Fibroblast of lung (primary cell): ENCODE measurements around the gene GTPBP1.

ENCODE experiments used
- EZH2 ChIP-seq: IDR thresholded peaks from 2 replicates; pipeline ENCODE4 v1.5.1; 2012; ENCODE audit warnings: low read length, control low read depth, mild to moderate bottlenecking; ENCODE audit errors: missing control alignments
- TF ChIP-seq, protein P1 (sequence below), 2 donors: IDR thresholded peaks in 1 of 2; conservative IDR thresholded peaks in 1 of 2; 1 replicate in 1 of 2; 2 replicates in 1 of 2; pipeline ENCODE4 v1.5.1; 2011 to 2012; ENCODE audit warnings: low read length in 2 of 2, control low read depth in 1 of 2, inconsistent platforms in 1 of 2, low read depth in 1 of 2, mild to moderate bottlenecking in 1 of 2

DNA sequence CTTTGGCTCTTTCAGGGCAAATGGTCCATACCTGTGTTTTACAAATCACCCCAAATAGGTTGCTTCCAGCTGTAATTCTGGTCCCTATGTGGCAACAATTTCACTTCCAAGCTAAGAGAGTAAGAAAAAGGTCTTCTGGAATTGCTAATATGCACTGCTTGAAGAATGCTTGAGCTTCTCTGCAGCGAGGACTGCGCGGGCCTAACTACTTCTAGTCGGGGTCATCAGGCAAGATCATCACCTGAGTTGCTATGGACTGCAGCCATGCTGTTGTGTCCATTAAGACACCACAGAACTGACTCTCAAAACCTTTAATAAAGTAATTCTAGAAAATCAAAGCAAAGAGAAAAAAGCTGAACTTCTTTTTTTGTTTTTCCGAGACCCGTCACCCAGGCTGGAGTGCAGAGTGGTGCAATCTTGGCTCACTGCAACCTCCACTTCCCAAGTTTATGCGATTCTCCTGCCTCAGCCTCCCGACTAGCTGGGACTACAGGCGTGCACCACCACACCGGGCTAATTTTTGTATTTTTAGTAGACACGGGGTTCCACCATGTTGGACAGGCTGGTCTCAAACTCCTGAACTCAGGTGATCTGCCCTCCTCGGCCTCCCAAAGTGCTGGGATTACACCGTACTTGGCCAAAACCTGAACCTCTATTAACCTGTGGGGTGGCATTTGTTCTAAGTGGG lies 7.2 kb upstream of the GTPBP1 start:
- TF ChIP-seq, protein P1, sequence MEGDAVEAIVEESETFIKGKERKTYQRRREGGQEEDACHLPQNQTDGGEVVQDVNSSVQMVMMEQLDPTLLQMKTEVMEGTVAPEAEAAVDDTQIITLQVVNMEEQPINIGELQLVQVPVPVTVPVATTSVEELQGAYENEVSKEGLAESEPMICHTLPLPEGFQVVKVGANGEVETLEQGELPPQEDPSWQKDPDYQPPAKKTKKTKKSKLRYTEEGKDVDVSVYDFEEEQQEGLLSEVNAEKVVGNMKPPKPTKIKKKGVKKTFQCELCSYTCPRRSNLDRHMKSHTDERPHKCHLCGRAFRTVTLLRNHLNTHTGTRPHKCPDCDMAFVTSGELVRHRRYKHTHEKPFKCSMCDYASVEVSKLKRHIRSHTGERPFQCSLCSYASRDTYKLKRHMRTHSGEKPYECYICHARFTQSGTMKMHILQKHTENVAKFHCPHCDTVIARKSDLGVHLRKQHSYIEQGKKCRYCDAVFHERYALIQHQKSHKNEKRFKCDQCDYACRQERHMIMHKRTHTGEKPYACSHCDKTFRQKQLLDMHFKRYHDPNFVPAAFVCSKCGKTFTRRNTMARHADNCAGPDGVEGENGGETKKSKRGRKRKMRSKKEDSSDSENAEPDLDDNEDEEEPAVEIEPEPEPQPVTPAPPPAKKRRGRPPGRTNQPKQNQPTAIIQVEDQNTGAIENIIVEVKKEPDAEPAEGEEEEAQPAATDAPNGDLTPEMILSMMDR (conservative IDR thresholded peaks at IDR 0.05 in 1 of 2, IDR thresholded peaks at IDR 0.05 in 1 of 2; ENCODE audit: low read depth in 1 of 2, low read length in 2 of 2): no peak
- no peak for TF ChIP-seq EZH2
